GM21526 (cell line): ENCODE measurements around the gene PC.

Source experiments
- ATAC-seq: cut with Tn5 transposase; IDR thresholded peaks from one replicate; pipeline ENCODE4 v1.9.1; 2021; ENCODE audit warnings: moderate library complexity; ENCODE audit not compliant: unreplicated experiment, low FRiP score

PC gene

DNA sequence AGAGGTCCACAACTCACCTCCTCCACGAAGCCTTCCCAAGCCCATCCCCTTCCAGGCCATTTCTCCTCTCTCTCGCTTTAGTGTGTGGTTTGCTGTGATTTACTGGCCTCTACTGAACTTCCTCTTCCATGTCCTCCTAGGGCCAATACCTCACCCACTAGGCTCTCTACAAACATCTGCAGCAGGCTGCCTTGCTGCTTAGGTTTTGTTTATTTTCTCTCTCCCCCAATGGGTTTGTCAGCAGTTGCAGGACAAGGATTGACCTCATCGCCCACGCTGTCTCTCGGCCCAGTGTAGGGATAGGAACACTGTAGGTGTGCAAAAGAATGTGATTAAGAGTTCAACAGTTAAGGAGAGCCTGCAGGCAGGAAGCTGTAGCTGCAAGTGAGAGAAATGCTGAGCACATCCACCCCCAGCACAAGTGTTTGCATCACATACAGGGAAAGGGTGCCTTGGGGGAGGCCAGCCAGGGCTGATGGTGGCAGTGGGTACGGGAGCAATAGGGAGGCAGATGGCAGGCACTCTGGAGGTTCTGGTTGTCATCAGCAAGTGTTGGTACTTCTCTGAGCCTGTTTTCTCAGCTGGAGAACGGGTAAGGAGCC lies 1.4 kb downstream of the PC start:
- no peak for ATAC-seq

DNA sequence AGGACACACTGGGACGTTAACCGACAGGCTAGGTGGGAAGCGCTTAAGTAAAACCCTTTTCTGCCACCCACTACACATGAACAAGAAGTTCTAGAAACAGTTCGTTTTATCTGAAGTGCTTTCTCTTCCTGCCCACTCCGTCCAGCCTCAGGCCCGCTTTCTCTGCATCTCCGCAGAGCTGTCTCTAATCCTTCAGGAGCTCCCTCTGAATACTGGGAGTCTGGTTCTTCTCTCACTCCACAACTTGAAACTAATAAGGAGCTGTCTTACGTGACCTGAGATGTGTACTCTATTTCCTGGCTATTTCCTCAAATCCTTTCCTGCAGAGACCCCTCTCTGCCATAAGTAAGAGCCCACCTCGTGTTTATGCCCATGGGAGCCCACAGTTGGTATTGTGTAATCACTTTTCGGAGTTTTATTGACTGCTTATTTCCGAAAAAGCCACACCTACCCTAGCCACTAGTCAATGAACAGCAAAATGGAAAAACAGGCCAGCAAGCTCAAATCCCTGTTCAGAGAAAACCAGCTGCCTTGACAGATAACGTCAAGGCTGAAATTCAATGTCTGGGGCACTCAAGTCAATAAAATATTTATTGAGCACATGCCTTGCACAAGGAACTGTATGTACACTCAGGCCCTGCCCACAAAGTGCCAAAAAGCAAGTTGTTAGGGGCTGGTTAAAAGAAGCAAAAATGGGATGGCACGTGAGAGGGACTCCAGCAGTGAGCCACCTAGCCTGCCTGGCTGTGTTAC lies 4.9 kb downstream of the PC start:
- ATAC-seq: no peak

DNA sequence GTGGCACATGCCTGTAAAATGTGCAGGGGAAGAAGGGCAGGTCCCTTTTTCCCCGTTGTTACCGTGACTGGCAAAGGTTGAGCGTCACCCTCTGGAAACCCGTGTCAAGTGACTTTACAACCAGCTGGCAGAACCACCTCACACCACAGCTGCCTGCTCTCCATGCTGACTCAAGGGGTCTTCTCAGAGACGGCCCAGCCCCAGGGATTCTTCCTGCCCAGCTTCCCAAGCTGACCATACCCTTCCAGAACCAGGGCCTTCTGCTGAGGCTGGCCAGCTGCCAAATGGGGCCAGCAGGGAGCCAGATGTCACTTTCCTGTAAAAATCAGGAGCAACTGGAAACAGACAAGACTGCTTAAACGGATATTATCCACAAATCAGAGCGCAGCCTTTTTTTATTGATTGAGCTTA lies 6.3 kb downstream of the PC start:
- no peak for ATAC-seq

DNA sequence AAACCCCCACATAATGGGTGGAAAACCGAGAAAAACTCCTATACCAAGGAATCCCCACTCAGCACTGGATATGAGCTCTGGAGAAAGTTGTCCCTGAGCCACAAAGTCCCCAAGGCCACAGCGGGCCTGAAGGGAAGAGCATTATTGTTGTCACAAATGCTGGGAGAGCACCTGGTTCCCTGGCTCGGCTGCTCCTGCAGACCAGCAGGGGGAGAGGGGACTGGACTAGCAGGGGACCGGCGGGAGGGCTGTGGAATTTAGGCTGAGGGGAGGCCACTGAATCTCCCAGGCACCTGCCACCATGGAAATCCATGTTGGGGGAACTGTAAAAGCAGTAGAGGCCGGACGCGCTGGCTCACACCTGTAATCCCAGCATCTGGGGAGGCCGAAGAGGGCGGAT lies 7.0 kb downstream of the PC start:
- ATAC-seq: no peak

DNA sequence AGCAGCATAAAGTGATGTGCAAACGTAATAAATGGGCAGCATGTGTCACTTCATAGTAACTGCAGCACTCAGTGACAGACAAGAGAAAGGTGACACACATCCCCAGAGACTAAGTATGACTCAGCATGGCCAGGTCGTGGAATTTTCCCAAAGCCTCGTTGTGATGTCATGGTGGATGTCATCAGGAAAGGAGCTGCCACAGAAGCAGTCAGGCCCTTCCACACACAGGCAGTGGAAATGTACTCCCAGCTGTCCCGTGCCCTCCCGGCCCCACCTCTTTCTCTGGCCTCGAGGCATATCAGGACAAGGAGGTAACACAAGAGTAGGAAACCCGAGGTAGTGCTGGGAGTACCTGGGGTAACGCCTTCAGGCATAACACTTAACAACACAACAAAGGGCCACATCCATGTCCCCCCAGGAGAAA lies 8.1 kb downstream of the PC start:
- ATAC-seq: no peak

DNA sequence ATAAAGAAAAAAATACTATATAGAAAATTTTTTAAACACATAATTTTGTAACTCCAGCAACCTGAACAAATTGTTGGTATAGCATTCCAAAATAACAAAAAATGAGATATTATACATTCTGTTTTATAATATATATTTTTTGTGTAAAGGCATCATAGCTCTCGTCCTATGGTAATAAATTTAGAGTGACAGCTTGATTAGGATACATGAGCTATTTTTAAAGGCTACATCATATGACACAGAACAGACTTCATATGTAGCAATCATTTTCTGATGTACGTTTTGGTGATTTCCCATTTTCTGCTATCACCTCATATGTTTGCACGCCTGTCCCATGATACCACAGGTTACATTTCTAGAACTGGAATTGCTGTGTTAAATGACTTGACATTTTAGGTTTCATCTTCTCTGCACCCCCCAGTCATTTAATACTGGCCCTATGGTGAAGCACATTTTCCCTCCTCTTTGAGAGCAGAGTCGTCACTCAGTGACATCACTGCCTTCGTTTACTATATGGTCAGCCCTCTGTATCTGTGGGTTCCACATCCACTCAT lies 19.5 kb downstream of the PC start:
- ATAC-seq: no peak

DNA sequence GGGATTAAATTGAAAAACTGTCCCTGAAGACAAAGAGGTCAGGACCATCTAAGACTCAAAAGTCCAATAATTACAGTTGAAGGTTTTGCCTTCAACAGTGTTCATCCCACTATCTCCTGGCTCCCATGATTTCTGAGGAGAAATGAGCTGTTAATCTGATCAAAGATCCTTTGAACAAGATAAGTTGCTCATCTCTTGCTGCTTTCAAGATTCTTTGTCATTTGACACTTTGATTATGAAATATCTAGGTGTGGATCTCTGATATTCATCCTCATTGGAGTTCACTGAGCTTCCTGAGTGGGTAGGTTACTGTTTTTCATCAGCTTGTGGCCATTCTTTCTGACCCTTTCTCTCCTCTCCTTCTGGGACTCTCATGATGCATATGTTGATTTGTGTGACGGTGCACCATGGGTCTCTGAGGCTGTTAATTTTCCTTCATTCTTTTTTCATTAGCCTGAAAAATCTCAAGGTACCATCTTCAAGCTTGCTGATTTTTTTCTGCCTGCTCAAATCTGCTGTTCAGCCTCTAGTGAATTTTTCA lies 20.9 kb downstream of the PC start:
- ATAC-seq: no peak

DNA sequence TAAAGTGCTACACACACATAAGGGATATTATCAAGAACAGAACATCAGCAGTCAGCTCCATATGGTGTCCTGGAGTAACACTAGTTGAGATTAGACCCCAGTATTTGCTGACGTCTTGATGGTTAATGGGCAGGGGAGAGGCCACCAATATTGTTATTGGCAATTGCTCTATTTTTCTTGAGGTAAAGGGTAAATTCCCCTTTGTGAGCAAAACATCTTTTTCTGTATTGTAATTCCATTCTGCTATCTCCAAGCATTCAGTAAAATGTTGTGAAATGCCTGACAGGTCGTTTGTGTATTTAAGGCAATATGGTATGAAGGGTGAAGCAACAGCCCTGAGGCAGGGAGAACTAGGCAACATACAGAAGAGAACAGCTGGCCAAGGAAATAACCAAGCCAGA lies 21.9 kb downstream of the PC start:
- ATAC-seq: no peak

DNA sequence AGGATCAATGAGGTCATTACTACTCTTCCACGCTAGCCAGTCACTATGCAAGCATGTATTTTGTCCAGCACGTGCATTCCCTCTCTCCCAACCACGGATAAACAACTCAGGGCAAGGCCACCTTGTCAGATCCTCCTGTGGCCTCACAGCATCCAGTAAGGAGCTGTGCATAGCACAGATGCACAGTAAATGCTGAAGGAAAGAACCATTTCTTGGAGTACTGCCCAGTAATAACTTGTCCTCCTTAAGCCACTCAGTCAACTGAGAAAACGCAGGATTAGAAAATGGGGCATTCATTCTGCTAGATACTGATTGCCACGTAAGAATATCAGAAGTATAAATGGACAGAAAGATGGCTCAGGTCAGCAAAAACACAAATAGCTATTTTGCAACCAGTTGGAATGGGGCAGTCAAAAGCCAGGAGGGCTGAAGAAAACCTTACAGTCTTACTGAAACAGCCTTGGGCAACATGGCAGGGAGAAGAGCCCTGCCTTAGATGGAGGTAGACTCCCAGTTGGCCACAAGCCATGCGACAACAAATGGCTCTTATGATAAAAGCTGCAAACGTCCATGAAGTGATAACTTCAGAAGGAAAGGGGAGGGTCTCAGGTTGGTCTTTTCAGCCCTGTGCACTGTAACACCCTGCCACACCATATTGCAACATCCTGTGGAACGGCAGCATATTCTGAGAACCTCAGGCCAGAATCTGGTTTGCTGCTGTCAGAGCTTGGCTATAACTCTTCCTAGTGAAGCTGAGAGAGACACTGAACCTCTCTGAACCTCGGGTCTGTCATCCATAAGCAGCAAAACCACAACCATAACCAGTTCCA lies 23.0 kb downstream of the PC start:
- no peak for ATAC-seq

DNA sequence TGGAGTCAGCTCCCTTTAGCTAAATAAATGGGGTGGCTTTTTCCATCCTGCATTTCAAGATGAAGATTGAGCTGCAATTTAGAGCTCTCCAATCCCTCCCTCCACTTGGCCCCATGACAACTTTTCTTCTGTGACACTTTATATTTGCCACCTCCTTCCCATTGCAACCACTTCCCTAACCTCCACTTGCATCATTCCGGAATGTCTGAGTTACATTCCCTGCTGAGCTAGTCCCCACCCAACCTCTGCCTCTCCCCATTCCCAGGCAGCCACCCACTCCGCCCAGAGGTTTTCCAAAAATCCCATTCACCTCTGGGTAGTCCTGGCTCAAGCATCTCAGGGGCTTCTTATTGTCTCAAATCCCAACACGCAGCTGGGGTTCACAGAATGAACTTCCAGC lies 24.7 kb downstream of the PC start:
- no peak for ATAC-seq

DNA sequence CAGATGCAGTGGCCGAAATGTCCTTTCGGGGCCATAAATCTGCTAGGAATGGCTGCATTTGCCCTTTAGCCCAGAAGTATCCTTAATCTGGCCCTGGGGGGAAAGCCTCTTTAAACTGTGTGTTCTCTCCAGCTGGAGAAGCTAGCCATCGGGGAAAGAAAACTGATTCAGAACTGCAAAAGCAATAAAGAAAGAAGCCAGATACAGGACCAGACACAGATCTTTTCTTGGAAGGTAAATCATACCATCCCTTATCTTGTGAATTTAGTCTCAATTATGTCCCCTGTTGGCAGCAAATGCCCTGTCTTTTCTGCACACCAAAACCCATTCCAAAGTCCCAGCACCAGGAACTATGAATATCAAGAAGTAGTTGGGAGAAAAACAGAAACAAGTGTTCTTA lies 25.6 kb downstream of the PC start:
- ATAC-seq: no peak

DNA sequence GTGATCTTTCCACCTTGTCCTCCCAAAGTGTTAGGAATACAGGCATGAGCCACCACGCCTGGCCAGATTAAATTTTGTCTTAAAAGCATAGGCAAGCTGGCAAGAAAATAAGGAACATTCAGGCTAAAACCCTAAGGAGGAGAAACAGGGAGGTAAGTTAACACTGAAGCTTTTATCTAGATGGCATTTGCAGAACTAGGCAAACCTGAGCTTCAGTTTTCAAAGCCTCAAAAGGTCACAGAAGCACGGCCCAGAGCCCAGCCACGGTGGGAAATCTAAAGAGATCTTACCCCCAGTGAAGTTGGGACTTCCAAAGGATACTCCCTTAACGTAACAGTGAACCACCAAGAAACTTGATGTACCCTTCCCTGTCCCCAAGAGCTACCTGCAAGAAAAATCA lies 28.4 kb downstream of the PC start:
- ATAC-seq: no peak

DNA sequence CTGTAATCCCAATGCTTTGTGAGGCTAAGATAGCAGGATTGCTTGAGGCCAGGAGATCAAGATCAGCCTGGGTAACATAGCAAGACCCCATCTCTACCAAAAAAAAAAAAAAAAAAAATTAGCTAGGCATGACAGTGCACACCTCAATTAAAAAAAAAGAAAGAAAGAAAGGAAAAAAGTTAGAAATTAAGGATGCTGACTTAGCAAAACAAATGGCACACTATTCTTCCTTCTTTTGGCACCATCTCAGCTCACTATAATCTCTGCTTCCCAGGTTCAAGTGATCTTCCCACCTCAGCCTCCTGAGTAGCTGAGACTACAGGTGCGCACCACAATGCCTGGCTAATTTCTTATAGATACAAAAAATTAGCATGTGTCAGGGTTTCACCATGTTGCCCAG lies 33.9 kb downstream of the PC start:
- ATAC-seq: no peak

DNA sequence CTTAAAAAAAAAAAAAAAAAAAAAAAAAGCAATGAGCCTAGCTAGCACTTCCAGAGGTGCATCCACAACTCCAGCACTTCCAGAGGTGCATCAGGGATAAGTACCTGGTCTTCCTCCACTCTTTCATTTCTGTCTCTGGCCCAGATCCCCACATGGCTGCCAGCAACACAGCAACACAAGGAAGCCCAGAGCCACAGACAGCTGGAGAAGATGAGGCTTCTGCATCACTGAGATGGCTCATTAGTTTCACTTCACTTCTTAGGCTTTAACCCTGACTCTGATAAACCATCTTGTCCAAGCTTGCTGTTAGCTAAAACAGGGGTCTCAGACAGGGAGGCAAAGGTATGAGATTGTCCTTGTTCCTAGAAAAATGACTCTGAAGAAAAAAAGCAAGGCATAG lies 35.6 kb downstream of the PC start:
- ATAC-seq: no peak

DNA sequence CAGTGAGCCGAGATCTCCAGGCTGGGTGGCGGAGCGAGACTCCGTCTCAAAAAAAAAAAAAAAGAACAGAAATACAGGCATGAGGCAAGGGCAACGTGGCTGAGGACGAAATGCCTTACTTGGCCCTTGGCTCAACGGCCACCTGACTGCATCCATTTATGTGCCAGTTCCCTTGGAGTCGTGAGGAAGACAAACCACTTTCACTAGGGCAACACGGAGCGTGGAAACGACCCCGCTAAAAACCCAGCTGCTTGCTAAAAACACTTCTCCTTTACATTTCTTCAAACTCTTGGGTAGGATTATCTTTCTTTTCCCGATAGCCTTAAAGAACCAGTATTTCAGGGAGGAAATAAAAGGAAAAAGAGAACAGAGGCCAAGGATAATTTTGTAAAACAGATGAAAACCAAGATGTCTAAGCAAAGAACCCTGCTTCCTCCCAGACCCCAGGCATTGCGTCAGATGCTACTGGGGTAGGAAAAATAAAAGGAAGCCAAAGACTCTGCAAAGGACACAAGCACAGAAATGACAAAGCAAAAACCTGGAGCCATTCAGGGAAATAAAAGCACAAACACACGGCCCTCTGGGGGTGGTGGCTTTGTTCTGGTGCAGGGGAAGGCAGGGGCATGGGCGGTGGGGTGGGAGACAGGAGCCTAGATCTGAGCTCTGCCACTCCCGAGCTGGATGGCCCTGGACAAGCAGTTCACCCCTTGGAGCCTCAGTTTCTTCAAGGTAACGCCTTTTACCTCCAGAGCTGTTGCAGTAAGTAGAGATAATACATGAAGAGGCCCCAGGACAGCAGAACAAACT lies 37.0 kb downstream of the PC start:
- ATAC-seq: no peak

DNA sequence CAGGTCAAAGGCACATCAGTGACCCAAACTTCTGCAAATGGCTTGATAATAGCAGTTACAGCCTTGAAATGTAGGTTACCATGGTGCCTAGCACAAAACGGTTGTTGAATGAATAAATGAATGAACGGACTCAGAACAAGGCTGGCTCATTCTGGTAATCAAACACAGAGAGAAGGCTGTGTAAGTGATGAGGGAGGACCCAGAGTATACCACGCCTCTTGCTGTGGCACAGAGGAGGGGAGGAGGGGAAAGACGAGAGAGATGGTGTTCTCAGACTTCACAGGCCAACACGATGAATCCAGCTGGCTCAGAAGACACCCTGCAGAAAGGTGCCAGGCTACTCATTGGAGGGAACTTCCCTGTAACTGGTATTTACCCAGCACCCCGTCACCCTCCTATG lies 38.3 kb downstream of the PC start:
- no peak for ATAC-seq

DNA sequence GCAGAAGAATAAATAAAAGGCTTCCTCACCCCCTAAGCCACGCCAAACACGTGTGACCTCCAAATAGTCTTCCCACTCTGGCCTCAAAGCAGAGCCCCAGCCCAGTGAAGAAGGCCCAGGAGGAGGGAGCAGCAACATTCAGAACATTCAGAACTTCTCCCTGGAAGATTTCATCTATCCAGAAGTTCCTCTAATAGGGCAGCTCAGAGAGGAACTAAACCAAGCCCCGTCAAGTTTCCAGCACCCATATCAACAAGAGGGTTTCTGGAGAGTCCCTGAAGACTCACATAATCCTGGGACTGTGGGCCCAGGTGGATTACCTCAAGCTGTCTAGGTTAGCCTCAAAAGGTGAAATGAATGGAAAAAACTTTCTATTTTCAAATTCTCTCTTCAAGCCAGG lies 39.4 kb downstream of the PC start:
- no peak for ATAC-seq

DNA sequence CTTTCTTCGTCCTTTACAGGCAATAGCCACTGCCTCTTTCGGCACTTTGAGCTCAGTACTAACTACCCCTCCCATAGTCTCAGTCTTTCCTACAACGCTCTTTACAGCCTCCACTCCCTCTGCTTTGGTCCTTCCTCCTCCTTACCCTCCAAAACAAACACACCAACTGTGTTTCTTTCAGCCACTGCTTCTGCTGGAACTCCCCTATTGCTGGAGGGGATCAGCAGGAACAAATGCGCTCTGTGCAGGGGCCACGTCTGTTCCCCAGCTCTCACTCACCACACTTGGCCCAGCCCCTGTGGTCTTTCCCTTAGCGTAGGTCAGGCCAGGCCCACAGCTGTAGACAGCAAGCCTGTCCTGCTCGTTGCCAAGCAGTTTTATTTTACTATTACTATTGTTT lies 42.3 kb downstream of the PC start:
- no peak for ATAC-seq

DNA sequence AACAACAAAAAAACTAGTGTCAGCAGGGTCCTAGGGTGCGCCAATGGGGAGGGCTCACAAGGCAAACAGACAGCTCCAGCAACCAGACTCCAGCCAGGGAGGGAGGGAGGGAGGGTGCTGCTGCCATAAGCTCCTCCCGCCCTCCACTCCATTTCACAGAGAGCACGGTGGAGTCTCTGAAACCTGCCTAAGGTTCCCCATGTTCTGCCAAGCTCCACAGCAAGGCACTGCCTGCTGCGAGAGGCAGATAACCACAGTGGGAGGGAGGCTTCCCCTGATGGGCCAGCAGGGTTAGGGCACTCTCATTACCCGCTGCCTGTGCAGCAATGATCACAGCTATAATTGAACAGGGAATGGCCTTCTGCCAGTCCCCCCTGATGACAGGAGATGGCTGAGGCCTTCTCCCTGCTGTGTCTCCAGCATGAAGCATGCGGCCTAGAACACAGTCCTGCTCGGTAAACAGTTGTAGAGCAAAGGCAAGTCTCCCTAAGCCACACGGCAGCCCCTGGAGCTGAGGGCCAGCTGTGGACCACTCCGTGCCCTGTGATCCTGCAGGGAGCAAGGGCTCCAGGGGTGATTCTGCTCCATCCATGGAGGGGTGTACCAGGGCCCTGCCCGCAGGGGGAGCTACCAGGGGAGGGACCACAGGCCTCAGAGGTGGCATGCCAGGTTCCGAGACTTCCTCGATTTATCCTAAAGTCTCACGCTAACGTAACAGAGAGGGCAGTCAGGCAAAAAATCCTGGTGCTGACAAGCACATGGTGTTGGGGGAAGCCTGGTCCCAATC lies 42.9 kb downstream of the PC start:
- no peak for ATAC-seq

DNA sequence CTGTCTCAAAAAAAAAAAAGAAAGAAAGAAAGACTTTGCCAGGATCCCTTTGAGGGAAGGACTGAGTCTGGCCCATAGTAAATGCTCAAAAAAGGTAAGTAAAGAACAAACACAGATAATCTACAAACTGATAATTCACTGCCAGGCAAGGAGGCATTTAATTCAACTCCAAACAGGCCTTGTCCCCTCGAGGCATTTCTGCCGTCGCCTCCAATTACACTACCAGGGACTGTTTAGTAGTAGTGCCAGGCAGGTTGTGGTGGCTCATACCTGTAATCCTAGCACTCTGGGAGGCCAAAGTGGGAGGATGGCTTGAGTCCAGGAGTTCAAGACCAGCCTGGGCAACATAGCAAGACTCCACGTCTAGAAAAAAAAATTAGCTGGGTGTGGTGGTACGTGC lies 43.7 kb downstream of the PC start:
- ATAC-seq: no peak
